GM21786 (cell line): Measurements from ENCODE around the gene LRRC8B.
A peak's percentile ranks its signal among the peaks of the same experiment; 100 is the strongest.

ENCODE experiments used
- ATAC-seq: cut with Tn5 transposase; IDR thresholded peaks from one replicate; pipeline ENCODE4 v1.9.1; 2021; ENCODE audit not compliant: unreplicated experiment

LRRC8B gene

DNA sequence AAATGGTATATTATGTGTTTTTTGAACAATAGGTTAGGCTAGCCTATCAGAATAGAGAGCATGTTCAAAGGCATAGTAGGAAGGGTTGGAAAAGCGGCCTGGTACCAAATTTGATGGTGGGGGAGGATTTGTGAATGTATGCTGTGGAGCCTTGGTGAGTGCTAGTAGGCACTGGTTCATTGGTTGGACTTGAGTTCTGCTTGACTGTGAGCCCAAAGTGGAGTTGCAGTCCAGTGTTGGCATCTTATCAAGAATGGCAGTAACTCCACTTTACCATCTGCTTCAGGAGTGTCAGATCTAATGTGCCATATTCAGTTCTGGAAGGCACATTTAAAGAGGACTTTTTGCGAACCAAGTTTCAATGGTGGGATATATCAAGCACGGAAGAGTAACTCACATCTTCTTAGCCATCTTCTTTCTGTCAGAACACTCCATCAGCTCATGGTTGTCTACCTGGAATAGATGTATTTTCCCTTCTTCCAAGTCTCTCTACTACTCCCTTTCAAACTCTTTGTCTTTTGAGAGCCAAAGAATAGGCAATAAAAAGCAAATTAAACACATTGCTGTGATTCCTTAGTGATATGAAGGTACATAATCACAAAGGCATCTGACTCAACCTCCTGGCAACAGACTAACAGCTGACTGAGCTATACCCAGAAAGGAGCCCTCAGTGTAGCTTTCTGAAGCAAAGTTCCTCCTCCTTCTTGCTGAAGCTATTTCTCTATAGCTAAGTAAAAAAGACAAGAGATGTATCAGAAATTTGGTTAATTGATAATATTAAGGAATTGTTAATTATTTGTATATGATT is 21.7 kb downstream of the LRRC8B start:
- no peak for ATAC-seq

DNA sequence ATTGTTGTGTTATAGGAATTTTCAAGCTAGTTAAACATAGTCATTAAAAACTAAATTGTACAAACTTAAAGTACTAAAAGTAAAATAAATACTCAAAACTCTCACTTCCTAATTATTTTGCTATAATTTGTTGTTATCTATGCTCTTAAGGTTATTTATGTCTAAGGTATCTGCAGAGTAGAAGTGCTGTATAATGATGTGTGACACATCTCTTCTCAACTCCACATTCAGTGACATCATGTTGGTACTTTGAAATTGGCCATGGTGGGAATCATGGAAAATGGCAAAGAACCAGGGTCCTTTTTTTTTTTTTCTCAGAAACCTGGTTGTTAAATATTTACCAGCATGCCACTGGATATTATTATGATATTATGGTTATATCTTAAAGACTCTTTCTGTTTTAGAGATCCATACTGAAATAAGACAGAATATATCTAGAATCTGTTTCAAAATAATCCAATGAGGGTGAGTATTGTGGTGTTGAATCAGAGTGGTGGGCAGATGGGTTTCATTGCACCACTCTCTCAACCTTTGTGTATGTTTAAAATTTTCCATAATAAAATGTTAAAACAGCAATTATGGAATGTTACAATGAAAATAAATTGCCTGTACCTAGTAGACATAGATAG is 22.4 kb downstream of the LRRC8B start:
- no peak for ATAC-seq

DNA sequence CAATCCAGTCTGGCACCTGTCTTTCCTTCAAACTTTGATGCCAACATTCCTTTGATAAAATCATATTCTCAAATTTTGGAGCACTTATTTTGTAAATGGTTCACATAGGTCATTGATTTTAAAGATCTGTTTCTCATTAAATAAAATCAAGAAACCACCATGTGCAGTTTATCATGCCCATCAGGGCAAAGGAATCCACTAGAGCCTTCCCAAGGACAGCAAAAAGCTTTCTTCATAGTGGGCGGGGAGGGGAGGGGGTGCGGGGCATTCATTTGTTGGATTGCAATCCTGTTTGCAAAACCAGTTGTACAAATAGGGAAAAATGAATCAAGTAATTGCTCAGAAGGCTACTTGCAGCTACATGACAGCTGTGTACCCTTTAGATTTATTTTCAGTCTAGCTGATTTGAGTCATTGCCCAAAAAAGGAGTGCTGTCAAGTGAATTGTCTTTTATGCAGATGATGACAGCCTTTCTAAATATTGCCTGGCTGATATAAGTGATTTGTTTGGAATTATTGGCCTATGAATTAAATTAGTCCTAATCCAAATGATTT is 23.0 kb downstream of the LRRC8B start:
- ATAC-seq, result peak; percentile 42

DNA sequence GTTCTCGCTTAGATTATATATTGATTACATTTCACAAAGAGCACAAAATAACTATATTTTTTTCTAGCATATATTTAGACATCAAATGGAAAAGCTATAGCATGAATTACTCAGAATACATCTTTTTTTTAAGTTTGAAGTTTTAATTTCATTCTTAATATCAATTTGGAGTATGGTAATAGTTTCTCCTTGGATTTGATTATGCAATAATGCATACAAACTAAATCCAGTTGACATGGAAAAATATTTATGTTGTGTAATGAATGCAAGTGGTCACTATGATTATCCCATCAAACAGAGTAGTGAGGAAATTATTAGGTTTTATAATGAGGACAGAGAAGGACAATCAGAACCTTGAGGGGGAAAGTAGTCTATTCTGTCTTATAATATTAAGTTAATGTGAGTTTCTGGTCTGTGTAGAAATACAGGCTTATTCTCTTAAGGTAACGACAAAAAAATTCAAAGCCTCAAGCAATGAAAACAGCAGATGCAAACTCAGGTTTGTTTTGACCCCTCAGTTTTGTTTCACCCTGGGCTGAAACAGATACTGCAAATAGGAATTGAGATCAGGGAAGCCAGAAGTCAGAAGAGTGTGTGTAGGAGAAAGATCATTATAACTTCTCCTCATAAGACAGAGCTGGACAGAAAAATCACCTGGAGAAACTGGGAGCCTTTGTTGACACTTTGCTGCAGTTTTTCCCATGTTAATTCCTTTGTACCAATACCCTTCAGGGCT is 23.7 kb downstream of the LRRC8B start:
- ATAC-seq, result no peak

DNA sequence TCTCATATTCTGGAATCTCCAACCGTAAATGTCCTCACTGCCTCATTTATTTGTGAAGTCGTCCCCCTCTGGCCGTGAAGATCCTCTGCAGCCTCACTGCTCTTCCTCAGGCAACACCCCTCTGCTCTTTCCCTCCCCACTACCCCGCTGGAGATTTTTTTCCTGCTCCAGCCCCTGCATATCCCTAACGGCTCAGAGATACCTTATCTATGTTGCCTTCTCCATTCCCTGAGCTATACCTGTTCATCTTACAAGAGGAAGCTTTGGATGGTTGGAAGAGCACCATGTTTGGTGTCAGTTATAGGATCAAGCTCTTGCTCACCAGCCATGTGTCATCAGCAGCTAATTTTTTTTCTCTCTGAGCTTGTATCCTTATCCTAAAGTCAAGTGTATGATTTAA is 26.4 kb downstream of the LRRC8B start:
- no peak for ATAC-seq

DNA sequence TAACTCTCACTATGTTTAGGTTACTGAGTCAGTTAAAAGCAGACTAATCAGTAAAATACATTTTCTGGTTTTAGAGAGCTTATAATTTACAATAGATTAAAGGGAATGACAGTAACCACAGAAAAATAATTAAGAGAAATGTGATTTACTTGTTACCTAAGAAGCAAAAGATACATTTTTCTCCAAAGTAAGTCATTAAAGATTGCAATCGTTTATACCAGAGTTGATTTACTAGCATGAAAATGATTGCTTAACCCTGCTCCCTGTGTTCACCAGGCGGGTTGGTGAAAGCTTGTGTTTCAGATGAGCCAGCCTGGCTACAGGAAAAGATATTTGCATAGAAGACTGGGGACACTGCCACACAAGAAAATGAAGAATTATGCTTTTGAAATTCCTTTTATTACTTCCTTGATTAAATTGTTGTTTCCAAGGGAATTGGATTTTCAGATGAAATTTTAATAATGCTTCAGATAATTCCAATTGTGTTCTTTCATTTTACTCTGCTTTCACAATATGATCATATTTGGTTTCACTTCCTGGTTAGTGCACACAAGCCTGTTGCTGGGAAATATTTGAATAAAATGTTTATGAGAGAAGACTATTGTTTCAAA is 27.9 kb downstream of the LRRC8B start:
- peak; percentile 74 for ATAC-seq

DNA sequence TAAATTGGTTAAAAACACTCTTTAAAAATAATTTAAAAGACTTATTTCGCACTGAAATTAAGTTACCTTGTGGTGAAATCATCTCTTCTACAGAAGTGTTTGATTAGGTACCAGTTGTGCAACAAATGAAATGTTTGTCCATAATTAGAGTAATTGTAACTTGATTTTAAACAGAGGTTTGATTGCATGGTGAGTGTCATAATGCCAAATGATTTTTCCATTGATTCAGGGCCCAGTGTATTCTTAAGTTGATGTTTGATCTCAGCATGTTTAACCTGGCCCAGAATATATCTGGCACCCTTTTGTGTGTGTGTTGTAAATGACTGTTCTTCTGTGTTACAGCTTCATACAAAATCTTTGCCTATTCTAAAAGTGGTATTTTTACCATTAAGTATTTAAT is 28.5 kb downstream of the LRRC8B start:
- ATAC-seq, result peak; percentile 2

DNA sequence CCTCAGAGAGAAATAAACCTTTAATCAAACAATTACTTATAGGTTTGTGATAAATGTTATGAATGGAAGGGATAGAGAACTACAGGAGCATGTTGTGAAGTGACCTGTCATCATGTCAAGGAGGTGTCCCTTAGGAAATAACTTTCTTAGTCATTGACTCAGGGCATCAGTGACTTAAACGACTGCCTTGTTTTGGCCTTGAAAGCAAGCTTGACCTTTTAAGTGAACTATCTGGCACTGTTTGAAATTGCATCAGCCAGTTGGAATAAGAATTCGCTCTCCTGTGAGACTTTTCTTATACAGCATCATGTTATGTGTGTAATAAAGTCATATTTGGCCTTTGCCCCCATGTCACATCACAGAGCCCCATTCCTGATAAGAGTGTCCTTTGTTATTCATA is 30.9 kb downstream of the LRRC8B start:
- ATAC-seq, result no peak

DNA sequence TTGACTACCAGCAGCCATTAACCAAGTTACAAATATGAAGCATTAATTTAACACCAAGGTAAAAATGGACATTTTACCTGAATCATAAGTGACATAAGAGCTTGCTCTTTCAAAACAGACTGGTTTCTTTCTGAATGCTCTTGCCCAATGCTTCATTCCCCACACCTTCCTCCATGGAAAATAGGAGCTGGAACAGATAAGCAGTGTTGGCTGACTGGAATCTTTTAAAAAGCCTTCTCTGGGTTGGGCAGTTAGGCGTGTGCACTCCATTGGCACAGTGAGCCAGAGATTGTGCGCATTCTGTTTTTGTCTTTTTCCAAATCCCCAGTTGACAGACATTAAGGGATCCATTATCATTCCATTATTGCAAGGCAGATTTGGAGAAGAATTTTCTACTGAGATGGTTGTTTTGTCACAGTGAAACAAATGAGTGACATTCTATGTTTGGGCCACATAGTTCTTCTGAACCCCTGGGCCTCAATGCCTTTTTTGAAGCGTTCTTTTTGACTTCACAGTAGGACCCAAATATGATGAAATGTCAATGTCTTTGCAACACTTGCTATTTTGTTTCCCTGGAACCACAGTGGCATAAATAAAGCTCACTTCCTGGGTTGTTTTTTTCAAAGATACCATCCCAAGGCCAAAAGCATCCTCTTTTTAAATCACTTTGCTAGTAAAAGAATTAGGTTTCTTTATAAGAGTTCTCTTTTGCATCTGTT is 32.3 kb downstream of the LRRC8B start:
- no peak for ATAC-seq

DNA sequence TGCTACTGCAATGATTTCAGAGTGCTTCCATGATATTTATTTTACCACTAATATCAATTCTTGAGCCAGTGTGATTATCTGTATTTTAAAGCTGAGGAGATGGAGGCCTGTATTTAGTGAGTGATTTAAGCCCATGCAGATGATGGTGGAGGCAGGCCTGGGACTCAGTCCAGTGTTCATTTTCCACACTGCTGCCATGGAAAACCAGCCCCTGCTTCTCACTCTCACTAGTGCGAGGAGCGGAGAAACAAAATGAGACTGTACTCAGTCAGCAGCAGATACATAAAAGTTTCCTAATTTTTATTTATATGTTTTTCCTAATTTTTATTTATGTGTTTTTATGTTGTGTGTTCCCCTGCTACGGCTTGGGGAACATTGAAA is 32.8 kb downstream of the LRRC8B start:
- ATAC-seq, result no peak

DNA sequence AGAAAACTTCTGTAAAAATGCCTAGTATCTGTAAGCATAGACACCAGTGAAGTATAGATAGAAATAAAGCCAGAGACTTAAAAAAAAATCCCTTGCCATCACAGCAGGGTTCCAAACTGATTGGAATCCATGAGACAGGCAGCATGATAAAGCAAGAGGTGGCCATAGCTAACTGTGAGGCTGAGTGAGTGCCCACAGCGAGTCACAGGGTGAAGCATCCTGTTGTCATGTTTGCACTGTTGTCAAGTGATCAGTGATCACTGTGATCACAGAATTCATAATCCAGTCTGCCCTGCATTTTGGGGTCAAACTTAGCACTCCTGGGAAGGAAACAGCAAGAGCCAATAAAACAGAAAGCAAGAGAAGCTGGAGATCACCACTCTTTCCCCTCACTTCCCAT is 33.3 kb downstream of the LRRC8B start:
- no peak for ATAC-seq

DNA sequence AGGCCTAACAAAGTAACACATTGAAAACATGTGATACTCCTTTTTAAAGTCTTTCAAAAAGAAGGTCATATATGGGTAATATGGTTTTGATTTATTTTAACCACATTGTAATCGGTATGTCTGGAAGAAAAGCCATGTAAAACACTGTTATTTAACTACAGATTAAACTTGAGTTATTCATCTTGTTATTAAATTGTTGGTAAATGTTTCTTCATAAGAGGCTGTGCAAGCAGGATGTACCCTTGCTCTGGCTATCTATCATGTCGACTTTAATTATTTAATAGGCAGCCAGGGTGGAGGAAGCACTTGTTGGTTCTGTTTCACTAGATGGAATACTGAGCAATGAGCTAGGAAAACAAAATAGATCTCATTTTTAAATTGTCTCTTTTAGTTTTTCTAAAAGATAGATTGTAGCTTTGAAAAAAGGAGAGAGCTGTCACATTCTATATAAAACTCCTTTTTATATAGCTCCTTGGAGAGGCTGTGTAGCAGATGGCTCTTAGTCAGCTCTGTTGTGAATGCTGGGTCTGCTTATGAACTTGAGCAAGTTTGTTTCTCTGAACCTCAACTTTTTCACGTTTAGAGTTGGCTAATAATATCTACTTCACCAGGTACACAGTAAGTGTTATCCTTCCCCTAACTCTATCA is 39.5 kb downstream of the LRRC8B start:
- ATAC-seq, result no peak

DNA sequence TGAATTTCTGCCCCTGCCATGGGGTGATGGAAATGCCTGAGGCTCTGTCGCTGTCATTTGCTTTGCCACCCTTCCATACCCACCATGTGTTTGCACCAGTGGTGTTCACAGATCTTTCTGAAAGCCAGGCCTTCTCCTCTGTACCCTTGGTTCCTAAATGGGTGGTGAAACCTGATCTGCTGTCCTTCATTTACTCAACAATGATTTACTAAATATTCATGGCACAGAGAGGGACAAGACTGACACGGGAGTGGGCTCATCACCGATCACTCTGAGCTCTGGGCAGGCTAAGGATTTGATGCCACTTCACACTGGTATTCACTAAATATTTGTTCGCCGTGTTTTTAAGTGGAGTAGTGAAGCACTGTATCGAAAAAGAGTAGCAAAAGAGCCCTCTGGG is 40.9 kb downstream of the LRRC8B start:
- ATAC-seq, result no peak

DNA sequence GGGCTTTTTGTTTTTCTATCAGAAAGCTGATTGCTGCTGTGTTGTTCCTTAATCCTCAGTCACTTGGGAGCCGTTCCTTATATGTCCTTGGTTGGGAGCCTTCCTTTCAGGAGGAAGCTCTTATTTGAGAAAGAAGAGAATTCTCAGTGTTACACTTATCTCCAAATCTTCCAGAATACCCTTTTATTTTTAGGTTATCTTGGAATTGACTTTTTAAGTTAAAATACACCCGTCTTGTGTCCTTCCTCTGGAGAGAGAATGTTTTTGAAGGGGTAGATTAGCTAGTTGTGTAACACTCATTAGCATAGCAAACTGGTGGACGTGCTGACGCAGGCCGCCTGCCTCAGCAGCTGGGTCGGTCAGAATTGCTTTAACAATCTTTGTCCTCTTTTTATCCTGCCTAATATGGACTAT is 42.1 kb downstream of the LRRC8B start:
- ATAC-seq, result no peak

DNA sequence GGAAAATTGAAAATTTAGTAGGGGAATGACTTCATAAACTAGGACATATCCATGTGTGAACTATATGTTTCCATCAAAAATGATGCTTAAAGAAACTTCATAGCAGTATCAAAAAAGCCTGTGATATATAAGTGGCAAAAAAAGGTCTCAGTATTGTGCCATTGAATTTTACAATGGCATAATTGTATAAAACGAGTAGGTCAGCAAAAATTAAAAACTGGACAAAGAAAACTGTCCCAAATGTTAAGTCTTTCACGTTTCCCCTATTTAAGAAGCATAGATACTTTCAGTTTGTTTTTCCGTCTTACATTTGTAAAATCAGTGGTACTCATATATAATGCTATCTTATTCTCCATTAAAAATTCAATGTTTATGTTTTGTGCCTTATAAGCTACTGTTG is 43.2 kb downstream of the LRRC8B start:
- no peak for ATAC-seq

DNA sequence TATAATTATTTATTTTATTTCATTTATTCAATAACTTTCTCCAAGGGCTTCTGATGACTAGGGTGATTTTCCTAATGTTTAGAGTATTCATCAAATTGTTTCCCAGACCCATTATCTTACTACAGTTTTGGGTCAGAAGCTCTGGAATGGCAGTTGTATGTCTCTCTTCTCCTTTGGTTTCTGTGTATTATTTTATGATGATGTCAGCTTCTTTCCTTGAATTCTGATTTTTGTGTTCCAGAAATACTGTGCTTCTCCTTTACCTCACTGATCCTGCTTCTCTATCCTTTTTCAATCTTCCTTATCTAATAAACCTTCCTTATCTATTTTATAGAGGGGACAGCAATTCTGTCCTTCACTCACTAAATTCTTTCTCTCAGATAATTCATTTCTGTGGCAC is 48.8 kb downstream of the LRRC8B start:
- no peak for ATAC-seq

DNA sequence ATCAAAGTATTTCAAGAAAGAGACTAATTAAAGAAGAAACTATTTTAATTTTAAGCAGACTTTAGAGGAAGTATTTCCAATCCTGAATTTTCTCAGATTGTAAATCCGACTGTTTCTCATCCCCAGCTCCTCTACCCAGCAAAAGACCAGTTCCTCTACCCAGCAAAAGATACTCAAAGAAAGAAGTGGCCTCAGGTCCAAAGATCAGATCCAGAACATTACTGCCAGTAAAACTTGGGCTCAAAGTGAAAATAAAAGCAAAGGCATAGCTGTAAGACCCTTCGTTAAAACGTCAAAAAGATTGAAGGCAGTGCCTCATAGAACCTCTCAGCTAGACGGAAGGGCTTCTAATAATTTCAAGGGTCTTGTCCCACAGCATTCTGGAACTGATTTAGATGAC is 50.0 kb downstream of the LRRC8B start:
- no peak for ATAC-seq

DNA sequence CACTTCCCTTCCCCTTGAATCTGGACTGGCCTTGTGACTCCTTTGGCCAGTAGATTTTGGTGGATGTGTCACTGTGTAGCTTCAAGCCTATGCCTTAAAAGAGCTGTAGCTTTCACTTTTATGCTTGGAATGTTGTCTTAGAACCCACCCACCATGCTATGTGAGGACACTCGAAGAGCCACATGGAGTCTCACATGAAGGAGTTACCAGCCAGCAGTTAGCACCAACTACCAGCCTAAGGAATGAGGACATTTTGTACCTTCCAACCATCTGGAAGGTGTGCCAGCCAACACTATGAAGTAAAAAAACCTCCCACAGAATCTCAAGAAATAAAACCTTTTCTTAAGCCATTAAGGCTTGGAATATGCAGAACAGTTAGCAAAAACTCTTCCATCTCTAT is 50.6 kb downstream of the LRRC8B start:
- ATAC-seq, result no peak

DNA sequence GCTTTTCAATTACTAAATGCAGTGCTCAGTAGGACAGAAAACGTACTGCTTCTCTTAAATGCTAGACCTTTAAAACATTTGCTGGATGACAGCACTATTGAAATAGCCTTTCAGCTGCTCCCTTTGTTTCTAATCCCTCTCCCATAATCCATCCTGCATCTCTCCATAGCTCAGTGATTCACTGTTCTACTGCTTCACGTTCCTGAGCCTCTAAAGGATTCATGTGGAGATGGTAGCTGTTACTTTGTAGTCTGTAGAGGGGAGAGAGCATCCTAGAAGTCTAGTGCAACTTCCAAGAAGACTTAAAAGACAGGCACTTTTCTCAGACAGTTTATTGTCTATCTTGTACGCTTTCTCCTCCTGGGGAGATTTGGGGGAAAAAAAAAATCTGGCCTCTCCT is 51.4 kb downstream of the LRRC8B start:
- no peak for ATAC-seq

DNA sequence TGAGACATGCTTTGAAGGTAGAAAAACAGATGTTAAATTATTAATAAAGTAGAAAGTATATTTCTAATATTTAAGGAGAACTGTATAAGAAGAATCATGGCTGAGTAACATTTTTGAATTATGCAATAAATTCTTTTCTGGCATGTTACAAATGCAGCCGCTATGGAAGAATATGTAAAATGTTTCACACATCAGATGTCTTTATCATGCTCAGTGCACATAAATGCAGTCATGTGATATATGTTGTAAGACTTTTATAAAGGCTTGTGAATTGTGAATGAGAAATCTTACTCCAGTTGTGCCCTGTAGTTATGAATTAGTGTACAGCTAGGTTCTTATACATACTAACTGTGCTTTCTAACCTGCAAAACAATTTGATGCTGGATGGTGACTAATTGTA is 53.5 kb downstream of the LRRC8B start:
- ATAC-seq, result no peak
